HG02642 (cell line): ENCODE results near the gene EFEMP2.
"Not testable (repeated sequence)": the region's sequence is repeated elsewhere in the genome, so short reads cannot be mapped to it uniquely, and the experiment has no call there.

ENCODE experiments used
- ATAC-seq: cut with Tn5 transposase; IDR thresholded peaks from one replicate; pipeline ENCODE4 v1.9.1; 2021; ENCODE audit warnings: mild to moderate bottlenecking; ENCODE audit not compliant: unreplicated experiment, poor library complexity

Gene EFEMP2

DNA sequence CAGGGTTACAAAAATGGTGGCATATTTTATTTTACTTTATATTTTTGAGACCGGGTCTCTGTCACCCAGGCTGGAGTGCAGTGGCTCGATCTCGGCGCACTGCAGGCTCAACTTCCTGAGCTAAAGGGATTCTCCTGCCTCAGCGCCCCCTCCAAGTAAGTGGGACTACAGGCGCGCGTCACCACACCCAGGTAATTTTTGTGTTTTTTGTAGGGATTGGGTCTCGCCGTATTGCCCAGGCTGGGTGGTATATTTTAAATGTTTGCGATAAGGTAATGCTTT is 28.2 kb upstream of the EFEMP2 start:
- no peak for ATAC-seq

DNA sequence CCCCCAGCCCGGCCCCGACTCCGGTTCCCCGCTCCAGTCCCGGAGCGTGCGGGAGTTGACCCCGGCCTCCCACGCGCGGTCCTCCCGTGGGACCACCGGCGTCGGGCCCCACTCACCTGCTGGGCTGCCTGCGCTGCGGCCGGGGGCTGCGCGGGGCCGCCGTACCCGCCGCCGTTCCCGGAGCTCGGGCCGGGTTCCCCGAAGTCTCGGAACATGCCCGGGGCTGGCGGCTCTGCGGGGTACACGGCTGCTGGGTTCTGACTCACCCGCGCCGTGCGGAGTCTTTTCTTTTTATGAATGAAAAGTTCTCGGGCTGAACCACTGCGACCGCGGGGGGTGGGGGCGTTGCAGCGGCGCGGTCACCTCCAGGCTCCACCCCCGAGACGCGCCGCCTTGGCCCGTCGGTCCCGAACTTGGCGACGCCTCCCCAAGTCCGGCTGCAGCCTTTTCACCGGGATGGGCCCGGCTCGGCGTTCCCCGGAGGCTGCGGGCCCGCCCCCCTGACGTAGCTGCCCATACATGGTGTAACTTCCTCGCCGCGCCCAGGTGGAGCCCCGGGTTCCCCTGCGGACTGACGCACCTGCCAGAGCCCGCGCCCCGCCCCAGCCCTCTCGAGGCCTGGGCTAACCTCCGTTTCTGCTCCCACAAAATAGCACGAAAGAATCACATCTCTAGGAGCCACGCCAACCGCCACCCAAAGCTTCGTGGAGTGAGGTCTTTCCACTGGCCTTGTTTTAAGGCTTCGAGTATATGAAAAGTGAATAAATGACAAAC is 27.7 kb upstream of the EFEMP2 start, which contains the start of gene FOSL1:
Gene FOSL1 (minus strand): TSS at position 264 of the 774 bp plus-strand sequence. CDS start 49 bp downstream, at position 215.
- ATAC-seq = peak; percentile 79

DNA sequence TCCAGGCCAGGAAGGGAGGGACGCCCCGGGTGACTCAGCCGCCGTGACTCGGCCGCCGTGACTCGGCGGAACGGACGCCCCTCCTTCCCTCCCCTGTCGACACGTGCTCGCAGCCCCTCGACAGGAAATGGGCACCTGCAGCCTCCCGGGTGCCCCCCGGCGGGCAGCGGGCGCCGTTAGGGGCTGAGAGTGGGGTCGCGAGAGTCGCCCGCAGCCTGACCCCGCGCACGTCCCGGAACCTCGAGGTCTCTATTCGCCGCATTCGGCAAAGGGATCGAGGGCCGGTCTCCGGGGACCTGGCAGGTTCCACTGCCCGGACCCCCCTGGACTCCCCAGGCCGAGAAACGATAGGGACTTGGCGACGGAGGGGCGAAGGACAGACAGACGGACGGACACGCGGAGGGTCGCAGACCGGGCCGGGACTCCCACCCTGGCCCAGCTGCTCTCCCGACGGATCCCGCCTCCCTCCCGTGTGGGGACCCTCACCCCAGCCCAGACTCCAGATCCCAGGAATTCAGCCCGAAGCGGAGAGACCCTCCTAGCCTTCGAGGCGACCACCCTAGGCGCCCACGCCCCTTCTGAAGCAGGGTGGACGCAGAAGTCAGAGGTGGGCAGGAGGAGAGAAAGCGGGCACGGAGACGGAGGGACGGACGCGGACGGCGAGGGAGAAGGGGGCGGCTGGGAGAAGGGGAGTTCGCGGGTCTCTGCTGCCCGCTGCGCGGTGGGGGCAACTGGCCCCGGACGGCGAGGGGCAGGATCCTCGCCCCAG is 26.9 kb upstream of the EFEMP2 start:
- ATAC-seq = peak; percentile 1

DNA sequence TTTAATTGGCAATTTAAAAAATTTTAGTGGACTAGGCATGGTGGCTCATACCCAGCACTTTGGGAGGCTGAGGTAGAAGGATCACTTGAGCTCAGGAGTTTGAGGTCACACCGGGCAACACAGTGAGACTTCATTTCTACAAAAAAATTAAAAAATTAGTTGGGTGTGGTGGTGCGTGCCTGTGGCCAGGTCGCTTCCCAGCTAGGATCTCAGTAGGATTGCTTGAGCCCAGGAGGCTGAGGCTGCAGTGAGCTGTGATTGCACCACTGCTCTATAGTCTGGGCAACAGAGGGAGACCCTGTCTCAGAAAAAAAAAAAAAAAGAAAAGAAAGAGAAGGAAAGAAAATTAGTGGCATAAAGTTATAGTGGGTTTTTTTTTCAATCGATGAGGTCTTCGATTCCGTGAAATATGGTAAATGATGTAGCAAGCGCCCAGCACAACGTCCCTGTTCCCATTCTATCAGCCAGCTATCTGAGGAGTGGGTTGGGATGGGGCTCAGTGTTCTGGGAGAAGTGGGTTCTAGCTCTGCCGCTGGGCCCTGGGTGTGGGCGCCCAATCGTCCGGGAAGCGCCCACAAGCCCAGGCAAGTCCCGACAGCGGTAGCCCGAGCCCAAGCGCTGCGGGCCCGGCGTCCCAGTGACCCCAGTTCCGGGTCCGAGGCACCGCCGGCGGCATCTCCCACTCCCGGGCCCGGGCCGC is 26.2 kb upstream of the EFEMP2 start:
- no peak for ATAC-seq

DNA sequence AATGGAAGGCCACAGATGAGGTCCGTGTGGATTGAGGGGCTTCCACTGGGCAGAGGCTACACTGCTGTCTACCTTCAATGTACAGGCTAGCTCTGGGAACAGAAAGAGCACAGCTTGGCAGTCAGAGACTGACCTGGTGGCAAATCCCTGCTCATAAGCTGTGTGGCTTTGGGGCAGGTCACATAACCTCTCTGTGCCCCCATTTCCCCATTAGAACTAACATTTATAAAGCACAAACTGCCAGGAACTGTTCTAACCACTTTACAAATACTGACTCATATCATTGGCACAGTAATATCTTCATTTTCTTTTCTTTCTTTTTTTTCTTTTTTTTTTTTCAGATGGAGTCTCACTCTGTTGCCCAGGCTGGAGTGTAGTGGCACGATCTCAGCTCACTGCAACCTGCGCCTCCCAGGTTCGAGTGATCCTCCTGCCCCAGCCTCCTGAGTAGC is 24.4 kb upstream of the EFEMP2 start:
- ATAC-seq = no peak

DNA sequence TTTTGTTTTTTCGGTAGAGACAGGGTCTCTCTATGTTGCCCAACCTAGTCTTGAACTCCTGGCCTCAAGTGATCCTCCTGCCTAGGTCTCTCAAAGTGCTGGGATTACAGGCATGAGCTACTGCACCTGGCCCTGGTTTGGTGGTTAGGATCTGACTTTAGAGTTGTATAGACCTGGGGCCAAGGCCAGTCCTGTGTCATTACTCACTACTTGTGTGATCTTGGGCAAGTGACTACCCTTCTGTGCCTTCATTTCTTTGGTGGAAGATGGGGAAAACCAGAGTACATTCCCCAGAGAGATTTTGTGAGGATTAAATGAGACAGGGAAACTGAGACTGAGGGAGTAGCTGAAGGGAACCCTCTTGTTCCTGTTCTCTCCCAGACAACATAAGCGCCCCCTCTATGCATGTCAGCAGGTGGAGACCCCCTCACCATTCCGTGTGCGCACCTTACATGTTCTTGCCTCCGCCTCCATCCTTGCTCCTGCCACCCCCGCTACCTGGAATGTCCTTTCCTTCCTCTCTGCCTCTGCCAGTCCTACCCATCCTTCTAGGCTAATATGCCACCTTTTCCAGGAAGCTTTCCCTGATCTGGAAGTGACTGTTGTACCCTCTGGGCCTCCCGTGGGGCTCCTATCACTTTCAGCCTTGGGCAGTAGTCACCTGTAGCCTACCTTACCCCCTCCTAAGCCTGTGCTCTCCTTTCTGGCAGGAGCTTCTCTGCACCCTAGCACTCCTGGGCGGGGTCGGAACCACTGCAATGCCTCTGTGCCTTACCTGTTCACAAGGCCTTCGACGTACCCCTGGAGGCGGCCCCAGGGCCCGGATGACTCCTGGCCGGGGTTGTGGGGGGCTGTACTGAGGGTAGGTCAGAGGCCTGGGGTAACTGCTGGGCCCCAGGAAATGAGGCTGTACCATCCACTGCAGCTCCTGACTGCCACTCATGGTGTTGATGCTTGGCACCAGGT is 23.7 kb upstream of the EFEMP2 start:
- ATAC-seq = no peak

DNA sequence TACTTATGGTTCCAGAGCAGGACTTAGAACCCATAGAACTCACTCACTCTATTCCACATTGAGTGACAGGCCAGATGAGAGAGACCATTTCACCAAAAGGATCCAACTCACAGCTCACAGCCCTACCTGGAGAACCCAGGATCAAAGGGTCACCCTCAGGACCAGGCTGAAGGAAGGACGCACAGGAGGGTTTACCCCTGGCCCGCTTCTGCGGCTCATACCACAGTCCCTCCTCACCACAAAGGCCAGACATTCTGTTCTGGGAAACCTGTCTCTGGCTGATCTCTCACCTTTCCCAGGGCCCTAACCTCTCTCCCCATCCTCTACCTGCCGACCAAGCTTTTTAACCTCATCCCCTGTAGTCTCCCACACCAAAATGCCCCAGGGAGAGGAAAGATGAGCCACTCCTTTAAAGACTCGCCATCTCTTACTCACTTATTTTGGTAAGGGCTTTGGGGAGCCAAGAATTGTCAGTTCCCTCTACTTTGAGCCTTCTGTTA is 22.9 kb upstream of the EFEMP2 start:
- no peak for ATAC-seq

DNA sequence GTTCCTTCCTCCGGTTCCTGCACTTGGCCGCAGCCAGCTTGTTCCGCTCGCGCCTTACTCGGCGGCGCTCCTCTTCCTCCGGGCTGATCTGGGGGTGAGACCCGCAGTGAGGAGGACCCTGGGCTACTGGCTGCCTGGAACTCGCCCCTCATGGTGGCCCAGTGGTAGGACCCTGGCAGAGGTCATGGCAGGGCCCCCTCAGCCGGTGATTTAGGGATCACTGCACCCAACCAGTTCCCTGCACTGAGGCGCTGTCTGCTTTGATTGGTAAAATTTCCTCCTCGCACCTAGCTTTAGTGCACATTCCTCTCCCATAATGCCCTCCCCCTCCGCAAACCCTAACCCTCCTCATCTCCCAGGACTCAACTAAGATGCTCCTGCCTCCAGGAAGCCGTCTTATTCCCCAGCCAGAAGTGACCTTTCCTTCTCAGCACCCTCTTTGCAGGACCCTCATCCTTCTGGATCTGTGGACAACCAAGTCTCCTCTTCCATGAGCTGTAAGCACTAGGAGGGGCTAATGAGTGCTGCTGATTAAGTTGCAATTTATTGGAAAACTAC is 21.5 kb upstream of the EFEMP2 start:
- no peak for ATAC-seq

DNA sequence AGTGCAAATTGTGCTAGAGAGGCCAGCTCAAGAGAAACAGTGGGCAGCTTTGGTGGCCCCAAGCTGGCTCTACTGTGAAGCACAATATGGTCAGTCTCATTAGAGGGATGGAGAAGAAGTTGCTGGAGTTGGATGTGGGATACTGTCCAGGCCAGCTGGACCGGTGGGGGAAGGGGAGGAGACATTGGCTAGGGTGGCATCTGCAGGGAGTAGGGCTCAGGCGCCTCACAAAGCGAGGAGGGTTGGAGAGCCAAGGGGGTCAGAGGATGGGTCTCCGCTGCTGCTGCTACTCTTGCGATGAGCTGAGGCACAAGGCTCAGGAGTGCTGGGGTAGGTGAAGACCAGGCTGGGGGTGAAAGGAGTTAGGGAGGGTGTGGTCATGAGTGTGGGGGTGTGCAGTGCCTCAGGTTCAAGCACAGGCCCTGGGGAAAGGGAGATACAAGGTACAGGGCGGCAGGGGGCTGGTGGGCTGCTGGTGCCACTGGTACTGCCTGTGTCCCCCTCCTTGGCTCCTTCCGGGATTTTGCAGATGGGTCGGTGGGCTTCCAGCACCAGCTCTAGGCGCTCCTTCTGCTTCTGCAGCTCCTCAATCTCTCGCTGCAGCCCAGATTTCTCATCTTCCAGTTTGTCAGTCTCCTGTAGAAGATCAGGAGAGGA is 20.2 kb upstream of the EFEMP2 start:
- ATAC-seq = no peak

DNA sequence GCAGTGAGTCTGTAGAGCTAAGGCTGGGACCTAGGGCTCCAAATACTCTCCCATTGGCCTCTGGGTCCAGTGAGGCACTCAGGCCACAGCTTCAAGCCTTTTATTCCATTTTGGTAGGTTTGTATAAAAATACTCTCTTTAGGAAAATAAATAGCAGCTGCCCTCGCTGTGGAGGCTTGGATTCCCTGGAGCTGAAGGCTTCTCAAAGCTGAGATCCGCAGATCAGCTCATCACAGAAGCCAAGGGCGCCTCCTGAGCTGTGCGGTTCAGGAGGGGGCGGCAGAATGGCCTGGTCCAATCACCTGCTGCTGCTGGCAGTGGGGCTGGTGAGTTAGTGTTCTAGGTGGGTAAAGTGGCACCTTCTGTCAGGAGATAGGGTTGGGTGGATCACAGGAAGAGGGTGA is 19.5 kb upstream of the EFEMP2 start:
- ATAC-seq = not testable (repeated sequence)

DNA sequence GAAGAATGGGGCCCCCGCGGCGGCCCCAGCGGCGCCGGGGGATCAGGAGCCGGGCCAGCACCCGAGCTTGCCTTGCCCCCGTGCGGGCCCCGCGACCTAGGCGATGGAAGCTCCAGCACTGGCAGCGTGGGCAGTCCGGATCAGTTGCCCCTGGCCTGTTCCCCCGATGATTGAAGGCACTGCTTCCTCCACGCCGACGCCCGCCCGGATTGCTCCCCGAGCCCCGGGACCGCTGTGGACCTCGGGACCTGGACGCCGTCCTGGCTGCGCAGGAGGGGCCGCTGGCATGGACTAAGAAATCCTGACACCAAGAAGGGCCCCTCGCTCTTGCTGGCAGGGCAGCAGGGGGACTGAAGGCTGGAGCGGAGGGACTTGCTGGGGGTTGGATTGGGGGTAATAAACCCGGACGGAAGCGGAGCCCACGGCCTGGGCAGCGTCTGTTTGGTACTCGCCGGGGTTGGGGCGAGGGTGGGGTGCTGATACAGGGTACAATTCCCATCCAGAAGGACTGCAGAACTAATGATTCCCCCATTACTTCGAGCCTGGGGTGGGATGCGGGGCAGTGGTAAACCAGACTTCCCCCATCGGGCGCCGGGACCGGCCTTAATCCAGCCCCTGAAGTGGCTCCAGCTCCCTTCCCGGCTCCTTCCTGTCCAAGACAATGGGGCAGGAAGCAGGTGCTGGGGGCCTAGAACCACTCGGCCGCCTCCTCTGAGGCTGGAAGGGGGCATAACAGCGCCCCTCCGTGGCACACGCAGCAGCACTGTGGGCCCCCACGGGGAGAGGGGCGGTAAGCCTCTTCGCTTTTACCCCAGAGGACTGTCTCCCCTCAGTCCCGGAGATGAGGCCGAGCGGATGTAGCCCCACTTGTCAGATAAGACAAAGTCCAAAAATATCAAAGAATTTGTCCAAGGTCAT is 18.9 kb upstream of the EFEMP2 start:
- no peak for ATAC-seq

DNA sequence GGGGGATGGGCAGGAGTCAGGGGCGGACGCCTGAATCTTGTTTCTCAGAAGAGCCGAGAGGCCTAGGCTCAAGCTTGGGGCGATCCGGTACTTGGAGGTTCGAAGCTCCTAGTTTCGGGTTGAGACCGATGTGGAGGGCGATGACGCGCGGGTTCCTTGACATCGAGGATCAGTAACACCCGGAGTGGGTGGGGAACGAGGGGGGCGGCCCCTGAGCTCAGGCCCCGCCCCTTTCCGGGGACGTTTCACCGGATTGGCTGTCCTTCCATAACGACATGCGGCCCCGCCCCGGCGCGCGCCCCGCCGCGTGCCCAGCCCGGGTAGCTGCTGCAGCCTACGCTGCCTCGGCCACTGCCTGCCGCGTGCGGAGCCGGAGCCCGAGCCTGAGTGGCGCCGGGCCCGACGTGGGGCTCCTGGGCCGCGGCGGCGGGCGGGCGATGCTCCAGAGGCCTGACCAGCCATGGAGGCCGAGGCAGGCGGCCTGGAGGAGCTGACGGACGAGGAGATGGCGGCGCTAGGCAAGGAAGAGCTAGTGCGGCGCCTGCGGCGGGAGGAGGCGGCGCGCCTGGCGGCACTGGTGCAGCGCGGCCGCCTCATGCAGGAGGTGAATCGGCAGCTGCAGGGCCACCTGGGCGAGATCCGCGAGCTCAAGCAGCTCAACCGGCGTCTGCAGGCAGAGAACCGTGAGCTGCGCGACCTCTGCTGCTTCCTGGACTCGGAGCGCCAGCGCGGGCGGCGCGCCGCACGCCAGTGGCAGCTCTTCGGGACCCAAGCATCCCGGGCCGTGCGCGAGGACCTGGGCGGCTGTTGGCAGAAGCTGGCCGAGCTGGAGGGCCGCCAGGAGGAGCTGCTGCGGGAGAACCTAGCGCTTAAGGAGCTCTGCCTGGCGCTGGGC is 18.0 kb upstream of the EFEMP2 start, which contains the start of gene CCDC85B:
Gene CCDC85B (plus strand): TSS at position 350 of the 895 bp plus-strand sequence. CDS start 111 bp downstream, at position 461.
- peak; percentile 62 for ATAC-seq

DNA sequence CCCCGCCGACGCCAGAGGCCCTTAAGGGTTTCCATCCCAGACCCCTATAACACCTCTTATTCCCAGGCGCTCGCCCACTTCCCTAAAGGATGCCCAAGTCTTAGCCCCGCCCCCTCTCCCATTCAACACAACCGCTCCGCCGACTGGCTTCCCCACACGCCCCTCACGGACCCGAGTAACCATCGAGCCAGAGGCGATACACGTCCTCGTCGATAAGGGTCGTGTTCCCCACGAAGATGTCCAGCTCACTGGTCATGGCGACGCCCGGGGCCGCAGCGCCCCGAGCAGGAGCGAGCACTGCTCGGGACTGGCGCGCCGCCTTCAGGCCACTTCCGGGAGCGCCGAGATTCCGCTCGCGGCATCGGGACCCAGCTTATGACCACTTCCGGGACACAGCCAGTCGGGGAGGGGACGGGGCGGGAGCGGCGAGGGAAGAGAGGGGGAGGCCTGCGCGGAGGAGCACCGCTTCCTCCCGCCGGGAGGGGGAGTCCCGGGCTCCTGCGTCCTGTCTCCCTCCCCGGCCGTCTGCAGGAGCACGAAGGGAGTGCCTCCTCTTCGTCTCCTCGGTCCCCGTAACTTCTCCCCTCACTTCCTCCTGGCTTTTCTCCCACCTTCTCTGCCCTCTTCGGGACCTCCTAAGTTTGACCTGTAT is 15.7 kb upstream of the EFEMP2 start, which contains the start of gene FIBP:
Gene FIBP (minus strand): TSS at position 309 of the 652 bp plus-strand sequence. CDS start 53 bp downstream, at position 256.
- ATAC-seq = peak; percentile 55

DNA sequence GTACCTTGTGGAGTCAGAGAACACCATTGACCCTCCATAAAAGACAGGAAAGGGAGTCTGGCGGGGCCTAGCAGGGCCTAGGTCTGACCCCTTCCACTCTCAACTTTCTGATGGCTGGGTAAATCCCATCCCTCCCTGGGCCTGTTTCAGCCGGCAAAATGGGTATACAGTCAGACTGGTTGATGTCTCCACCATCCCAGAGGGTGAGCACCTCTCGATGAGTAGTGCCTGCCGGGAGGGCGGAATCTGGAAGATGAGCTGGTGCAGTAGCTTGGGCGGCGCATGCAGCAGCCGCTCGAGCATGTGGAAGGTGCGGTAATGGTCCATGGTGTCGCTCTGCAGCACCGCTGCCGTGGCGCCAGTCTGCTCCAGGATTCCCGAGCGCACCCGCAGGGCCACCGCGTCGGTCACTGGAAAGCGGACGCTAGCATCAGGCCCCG is 15.1 kb upstream of the EFEMP2 start:
- ATAC-seq = peak; percentile 3

DNA sequence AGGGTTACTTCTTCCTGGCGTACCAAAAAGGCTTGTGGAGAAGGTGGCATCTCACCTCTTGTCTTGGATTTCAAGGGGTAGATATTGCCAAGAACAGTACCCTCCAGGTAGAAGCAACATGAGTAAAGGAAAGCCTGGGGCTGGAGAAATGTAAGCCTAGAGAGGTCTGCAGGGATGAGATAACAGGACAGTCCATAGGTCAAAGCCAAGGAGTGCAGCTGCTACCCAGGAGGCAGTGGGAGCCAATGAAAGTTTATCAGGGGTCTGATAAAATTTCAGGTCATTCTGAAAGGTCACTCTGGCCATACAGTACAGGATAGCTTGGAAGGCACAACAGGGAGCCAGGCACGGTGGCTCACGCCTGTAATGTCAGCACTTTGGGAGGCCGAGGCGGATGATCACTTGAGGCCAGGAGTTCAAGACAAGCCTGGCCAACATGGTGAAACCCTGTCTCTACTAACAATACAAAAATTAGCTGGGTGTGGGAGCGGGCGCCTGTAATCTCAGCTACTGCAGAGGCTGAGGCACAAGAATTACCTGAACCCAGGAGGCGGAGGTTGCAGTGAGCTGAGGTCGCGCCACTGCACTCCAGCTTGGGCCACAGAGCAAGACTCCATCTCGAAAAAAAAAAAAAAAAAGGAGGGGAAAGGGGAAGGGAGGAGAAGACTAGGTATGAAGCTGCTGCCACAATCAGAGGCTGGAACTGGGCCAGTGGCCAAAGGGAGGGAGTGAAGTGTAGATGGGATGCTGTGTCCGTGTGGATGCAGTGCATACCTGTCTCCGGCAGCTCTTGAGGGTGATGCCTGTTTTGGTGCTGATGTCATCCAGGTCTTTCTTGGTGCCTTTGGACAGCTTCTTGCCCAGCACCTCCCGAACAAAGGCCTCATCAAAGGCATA is 14.5 kb upstream of the EFEMP2 start:
- no peak for ATAC-seq
